Adipocyte (in vitro differentiated cells): ENCODE data around the gene IGF1R.

Experiments used
- DNase-seq: peaks from one replicate; pipeline ENCODE4 v3.0.0-alpha.2; 2015; ENCODE audit warnings: low read depth
- H3K27me3 ChIP-seq: replicated peaks from 2 replicates; pipeline ENCODE4 v1.7.0; 2013; ENCODE audit warnings: mild to moderate bottlenecking, low read length, moderate library complexity; ENCODE audit not compliant: control insufficient read depth, insufficient read depth
- H3K36me3 ChIP-seq: 2 replicates; pipeline ENCODE4 v1.7.0; 2013; ENCODE audit warnings: low read length, mild to moderate bottlenecking, moderate library complexity; ENCODE audit not compliant: control insufficient read depth, insufficient read depth, severe bottlenecking
- H3K4me1 ChIP-seq: 2 replicates; pipeline ENCODE4 v1.7.0; 2013; ENCODE audit warnings: mild to moderate bottlenecking, low read length, moderate library complexity; ENCODE audit not compliant: control insufficient read depth, insufficient read depth
- H3K4me3 ChIP-seq: 2 replicates; pipeline ENCODE4 v1.7.0; 2013; ENCODE audit warnings: mild to moderate bottlenecking, low read length, moderate library complexity
- H3K9ac ChIP-seq: 2 replicates; pipeline ENCODE4 v1.7.0; 2013; ENCODE audit warnings: mild to moderate bottlenecking, low read length, moderate library complexity
- H3K9me3 ChIP-seq: 2 replicates; pipeline ENCODE4 v1.7.0; 2013; ENCODE audit warnings: mild to moderate bottlenecking, low read length, moderate library complexity; ENCODE audit not compliant: control insufficient read depth

IGF1R gene

DNA sequence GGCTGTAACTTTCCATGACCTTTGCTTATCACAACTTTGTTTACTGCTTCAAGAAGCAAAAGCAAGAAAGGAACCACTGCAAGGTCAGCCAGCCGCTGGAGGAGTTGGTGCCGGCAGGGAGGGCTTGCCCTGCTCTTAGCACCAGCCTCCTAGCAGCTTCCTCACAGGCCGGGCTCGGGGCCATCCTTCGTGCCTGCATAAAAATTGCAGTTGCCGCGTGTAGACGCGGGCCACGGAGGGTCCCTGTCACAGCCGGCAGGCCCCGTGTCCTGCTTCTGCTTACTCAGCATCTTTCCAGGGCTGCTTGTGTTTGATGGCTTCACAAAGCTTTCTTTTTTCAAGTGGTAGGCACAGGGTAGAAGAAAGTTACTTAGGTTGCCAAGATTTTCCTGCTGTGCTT, 274.8 kb downstream of the IGF1R start:
- no peak for DNase-seq
- no peak overlapping the region for H3K9ac ChIP-seq
- peaks cover 44% of the 10 kb centered on the region for H3K36me3 ChIP-seq
- no peaks in the 10 kb centered on the region for H3K9me3 ChIP-seq
- H3K27me3 ChIP-seq, result no peaks in the 10 kb centered on the region
- no peak overlapping the region for H3K4me3 ChIP-seq
- H3K4me1 ChIP-seq, result peaks cover 19% of the 10 kb centered on the region

GRCh38 chr15:98923579-98923978, 275.2 kb downstream of the IGF1R start:
- Histone ChIP-seq H3K9me3 (no peaks in the 10 kb centered on the region), H3K4me3 (no peak overlapping the region), H3K4me1 (peaks cover 19% of the 10 kb centered on the region), H3K36me3 (peaks cover 44% of the 10 kb centered on the region), H3K9ac (no peak overlapping the region), H3K27me3 (no peaks in the 10 kb centered on the region)
- no peak for DNase-seq

DNA sequence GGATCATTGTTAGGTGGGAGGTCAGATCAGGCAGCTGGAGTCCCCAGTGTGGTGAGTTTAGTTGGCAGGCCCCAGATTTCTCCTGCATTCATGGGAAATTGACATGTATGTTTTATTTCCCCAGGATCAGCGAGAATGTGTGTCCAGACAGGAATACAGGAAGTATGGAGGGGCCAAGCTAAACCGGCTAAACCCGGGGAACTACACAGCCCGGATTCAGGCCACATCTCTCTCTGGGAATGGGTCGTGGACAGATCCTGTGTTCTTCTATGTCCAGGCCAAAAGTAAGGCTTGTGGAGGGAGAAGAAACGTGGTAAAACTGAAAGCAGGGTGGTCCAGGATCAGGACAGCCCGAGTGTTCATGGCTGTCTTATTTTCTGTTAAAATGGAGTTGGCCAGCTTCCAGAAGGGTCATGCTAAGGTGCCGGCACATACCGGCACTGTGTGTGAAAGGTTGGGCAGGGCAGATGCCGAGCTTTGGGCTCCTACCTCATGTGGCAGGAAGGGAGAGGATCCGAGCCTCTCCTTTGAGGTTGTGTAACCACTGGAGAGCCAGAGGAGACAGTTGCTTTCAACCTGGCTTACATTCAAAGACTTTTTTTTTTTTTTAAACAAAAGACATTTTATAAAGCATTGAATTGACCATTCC, 276.2 kb downstream of the IGF1R start:
- no peak overlapping the region for H3K4me3 ChIP-seq
- peaks cover 39% of the 10 kb centered on the region for H3K36me3 ChIP-seq
- H3K4me1 ChIP-seq, result peaks cover 19% of the 10 kb centered on the region
- DNase-seq, result no peak
- H3K27me3 ChIP-seq, result no peaks in the 10 kb centered on the region
- no peak overlapping the region for H3K9ac ChIP-seq
- no peaks in the 10 kb centered on the region for H3K9me3 ChIP-seq

DNA sequence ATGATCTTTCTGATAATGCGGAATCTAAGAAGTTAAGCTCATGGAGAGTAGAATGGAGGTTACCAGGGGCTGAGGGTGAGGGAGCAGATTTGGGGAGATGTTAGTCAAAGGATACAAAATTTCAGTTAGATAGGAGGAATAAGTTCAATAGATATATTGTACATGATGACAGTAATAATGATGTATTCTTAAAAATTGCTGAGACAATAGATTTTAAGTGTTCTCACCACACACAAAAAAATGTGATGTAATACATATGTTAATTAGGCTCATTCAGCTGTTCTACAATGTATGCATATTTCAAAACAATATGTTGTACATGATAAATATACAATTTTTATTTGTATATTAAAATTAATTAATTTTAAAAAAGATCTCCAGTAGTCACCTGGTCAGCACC, 277.9 kb downstream of the IGF1R start:
- peaks cover 19% of the 10 kb centered on the region for H3K4me1 ChIP-seq
- no peak overlapping the region for H3K4me3 ChIP-seq
- H3K9me3 ChIP-seq, result no peaks in the 10 kb centered on the region
- H3K9ac ChIP-seq, result no peak overlapping the region
- H3K27me3 ChIP-seq, result no peaks in the 10 kb centered on the region
- H3K36me3 ChIP-seq, result peaks cover 42% of the 10 kb centered on the region
- no peak for DNase-seq

- DNase-seq, result peak; percentile 54
Observed at GRCh38 chr15:98927022-98927421, 278.7 kb downstream of the IGF1R start.

DNA sequence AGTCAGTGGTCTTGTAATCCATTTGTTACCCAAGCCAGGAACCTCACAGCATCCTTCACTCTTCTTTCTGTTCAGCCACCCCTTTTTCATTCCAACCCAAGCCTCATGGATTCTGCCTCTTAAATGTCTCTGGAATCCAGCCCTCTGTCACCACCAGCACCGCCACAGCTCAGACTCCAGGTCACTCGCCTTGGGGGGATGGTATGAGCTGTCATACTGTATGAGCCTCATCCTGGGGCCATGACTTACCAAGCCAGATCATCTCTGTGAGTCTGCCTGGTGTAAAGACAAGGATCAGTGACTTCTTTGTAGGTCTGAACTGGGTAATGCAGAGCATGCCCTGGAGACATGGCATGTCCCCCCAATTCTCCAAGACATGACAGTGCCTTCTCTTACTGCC, 279.7 kb downstream of the IGF1R start:
- H3K9me3 ChIP-seq, result no peaks in the 10 kb centered on the region
- H3K36me3 ChIP-seq, result peaks cover 30% of the 10 kb centered on the region
- peaks cover 19% of the 10 kb centered on the region for H3K4me1 ChIP-seq
- no peaks in the 10 kb centered on the region for H3K27me3 ChIP-seq
- no peak overlapping the region for H3K9ac ChIP-seq
- DNase-seq, result no peak
- no peak overlapping the region for H3K4me3 ChIP-seq

More at GRCh38 chr15:98927022-98927421, 278.7 kb downstream of the IGF1R start:
- H3K4me1 ChIP-seq, result peaks cover 19% of the 10 kb centered on the region
- H3K9ac ChIP-seq, result no peak overlapping the region
- no peak overlapping the region for H3K4me3 ChIP-seq
- peaks cover 39% of the 10 kb centered on the region for H3K36me3 ChIP-seq
- H3K27me3 ChIP-seq, result no peaks in the 10 kb centered on the region
- no peaks in the 10 kb centered on the region for H3K9me3 ChIP-seq

DNA sequence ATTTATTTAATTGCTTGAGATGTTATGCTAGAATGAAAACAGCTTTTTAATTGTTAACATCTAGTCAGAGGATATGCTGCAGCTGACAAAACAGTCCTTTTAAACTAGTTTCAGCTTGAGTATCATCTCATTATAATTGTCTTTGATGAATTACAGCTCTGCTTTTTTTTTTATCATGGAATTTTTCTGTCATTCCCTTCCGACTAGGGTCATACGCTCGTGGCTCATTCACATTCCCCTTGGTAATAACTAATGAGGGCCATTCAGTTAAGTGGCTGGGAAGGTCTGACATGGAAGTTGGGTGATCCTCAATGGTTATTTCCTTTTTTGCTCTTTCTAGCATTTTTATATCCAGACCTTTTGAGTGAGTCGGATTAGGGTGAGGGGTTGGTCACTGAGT, 282.2 kb downstream of the IGF1R start:
- Histone ChIP-seq H3K9ac (no peak overlapping the region), H3K36me3 (peaks cover 21% of the 10 kb centered on the region), H3K27me3 (no peaks in the 10 kb centered on the region), H3K4me1 (peaks cover 14% of the 10 kb centered on the region), H3K4me3 (no peak overlapping the region), H3K9me3 (no peaks in the 10 kb centered on the region)
- no peak for DNase-seq

GRCh38 chr15:98931004-98931403, 282.7 kb downstream of the IGF1R start:
- Histone ChIP-seq H3K4me3 (no peak overlapping the region), H3K27me3 (no peaks in the 10 kb centered on the region), H3K9me3 (no peaks in the 10 kb centered on the region), H3K9ac (no peak overlapping the region), H3K4me1 (peaks cover 14% of the 10 kb centered on the region), H3K36me3 (peaks cover 25% of the 10 kb centered on the region)
- DNase-seq, result no peak

DNA sequence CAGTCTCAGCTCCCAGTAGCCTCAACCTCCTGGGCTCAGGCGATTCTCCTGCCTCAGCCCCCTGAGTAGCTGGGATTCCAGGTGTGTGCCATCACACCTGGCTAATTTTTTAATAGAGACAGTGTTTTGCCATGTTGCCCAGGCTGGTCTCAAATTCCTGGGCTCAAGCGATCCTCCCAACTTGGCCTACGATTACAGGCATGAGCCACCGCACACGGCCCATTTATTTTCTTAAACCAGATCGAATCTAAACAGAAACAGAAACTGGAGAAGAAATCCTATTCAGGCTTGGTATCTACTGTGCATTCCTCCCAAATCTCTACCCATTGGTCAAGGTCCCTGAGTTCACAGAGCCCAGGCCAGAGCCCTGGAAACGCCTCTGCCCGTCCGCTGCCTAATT, 285.1 kb downstream of the IGF1R start:
- H3K4me3 ChIP-seq, result no peak overlapping the region
- no peak overlapping the region for H3K9ac ChIP-seq

DNA sequence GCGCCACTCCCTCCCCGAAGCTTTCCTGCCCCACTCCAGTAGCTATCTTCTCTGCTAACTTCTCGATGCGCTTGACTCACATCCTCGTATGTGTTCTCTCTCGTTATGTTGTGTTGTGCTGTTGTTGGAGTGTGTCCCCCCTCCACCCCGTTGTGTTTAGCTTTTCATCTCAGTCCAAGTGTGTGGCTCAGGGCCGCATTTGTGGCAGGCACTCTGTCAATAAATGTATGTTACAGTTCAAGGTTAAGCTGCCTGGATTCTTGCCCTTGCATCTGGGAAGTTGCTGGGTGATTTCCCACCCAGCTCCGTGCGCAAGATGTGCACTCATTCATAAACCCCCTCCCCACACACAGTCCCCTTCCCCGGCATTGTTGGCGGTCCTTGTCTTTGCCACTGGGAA, 287.4 kb downstream of the IGF1R start:
- H3K9ac ChIP-seq, result no peak overlapping the region
- no peaks in the 10 kb centered on the region for H3K27me3 ChIP-seq
- peaks cover 38% of the 10 kb centered on the region for H3K36me3 ChIP-seq
- DNase-seq, result no peak
- no peaks in the 10 kb centered on the region for H3K4me1 ChIP-seq
- H3K9me3 ChIP-seq, result no peaks in the 10 kb centered on the region
- no peak overlapping the region for H3K4me3 ChIP-seq

More for the DNA sequence above, 285.1 kb downstream of the IGF1R start:
- no peaks in the 10 kb centered on the region for H3K9me3 ChIP-seq
- H3K27me3 ChIP-seq, result no peaks in the 10 kb centered on the region
- DNase-seq, result no peak
- no peaks in the 10 kb centered on the region for H3K4me1 ChIP-seq
- H3K36me3 ChIP-seq, result peaks cover 38% of the 10 kb centered on the region

DNA sequence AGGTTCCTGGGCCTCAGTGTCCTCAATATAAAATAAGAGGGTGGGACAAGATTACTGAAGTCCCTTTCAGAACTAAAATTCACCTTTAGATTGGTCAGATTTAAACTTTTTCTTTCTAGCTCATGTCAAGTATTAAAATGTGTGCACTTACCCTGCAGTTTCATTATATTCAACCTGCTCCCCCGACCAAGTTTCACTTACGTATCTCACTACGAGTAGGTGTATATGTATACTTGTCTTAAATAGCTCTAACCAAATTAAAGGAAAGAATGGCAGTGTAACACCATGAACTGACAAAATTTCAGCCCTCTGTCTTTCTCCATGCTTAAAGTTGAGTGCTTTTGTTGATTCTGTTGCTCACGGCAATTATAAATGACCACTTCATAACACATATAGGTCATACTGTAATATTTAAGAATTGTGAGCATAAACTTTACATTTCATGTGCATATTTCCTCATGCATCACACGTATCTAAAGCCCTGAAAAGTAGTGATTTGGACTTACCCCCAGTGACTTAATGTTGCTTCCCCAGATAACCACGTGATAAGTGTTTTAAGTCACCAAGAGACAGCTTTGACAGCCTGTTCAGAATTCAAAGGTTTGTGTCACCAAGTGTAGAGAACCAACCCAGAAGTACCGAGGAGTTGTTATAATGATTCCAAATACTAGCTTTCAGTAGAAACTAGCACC, 289.2 kb downstream of the IGF1R start:
- no peaks in the 10 kb centered on the region for H3K9me3 ChIP-seq
- DNase-seq, result no peak
- H3K4me3 ChIP-seq, result no peak overlapping the region
- peaks cover 50% of the 10 kb centered on the region for H3K36me3 ChIP-seq
- no peak overlapping the region for H3K9ac ChIP-seq
- H3K27me3 ChIP-seq, result no peaks in the 10 kb centered on the region
- no peaks in the 10 kb centered on the region for H3K4me1 ChIP-seq

- DNase-seq, result no peak
- Histone ChIP-seq H3K27me3 (no peaks in the 10 kb centered on the region), H3K4me1 (peaks cover 2% of the 10 kb centered on the region), H3K4me3 (no peak overlapping the region), H3K9me3 (no peaks in the 10 kb centered on the region), H3K9ac (no peak overlapping the region), H3K36me3 (peaks cover 55% of the 10 kb centered on the region)
Observed at GRCh38 chr15:98938105-98938417, 289.7 kb downstream of the IGF1R start.
